ENCODE data around the gene ZFAND3.

GRCh38 chr6:37889486-37889885 lies 70.0 kb downstream of the ZFAND3 start:
- TF ChIP-seq POLR2A (IDR thresholded peaks at IDR 0.05; ENCODE audit: low read length) (no peak), GATA1 (IDR thresholded peaks at IDR 0.05; ENCODE audit: low read depth, low read length) (no peak)

Measured in erythroblast (primary cell).